OCI-M2 (cell line): ENCODE results near the gene FRMD5.

Experiments used
- DNase-seq: peaks from one replicate; lab custom pipeline; 2025; ENCODE audit not compliant: unreplicated experiment; lab: John Stamatoyannopoulos, UW

The FRMD5 gene

GRCh38 chr15:43901495-43901894 lies 293.6 kb downstream of the FRMD5 start:
- DNase-seq, result no peak

- no peak for DNase-seq
Measured at GRCh38 chr15:43900996-43901395, 294.1 kb downstream of the FRMD5 start.

GRCh38 chr15:43899928-43900327 lies 295.1 kb downstream of the FRMD5 start:
- DNase-seq, result no peak

GRCh38 chr15:43898891-43899290 lies 296.2 kb downstream of the FRMD5 start:
- no peak for DNase-seq

GRCh38 chr15:43896543-43896942 lies 298.5 kb downstream of the FRMD5 start:
- DNase-seq, result no peak

GRCh38 chr15:43895586-43895985 lies 299.5 kb downstream of the FRMD5 start:
- DNase-seq, result no peak

GRCh38 chr15:43893956-43894355 lies 301.1 kb downstream of the FRMD5 start:
- no peak for DNase-seq

- DNase-seq, result no peak
Measured at GRCh38 chr15:43889042-43889441, 306.0 kb downstream of the FRMD5 start.

- no peak for DNase-seq
Measured at GRCh38 chr15:43887901-43888300, 307.2 kb downstream of the FRMD5 start.

GRCh38 chr15:43886558-43886957 lies 308.5 kb downstream of the FRMD5 start:
- no peak for DNase-seq

GRCh38 chr15:43883571-43883970 lies 311.5 kb downstream of the FRMD5 start:
- no peak for DNase-seq

GRCh38 chr15:43881944-43882343 lies 313.1 kb downstream of the FRMD5 start:
- DNase-seq, result no peak

GRCh38 chr15:43881245-43881644 lies 313.8 kb downstream of the FRMD5 start:
- DNase-seq, result no peak

GRCh38 chr15:43880406-43881194 lies 314.5 kb downstream of the FRMD5 start:
- no peak for DNase-seq

- no peak for DNase-seq
Measured at GRCh38 chr15:43879386-43880355, 315.4 kb downstream of the FRMD5 start.

GRCh38 chr15:43878446-43878845 lies 316.6 kb downstream of the FRMD5 start:
- DNase-seq, result no peak

- no peak for DNase-seq
Measured at GRCh38 chr15:43877371-43877770, 317.7 kb downstream of the FRMD5 start.

- no peak for DNase-seq
Measured at GRCh38 chr15:43876872-43877271, 318.2 kb downstream of the FRMD5 start.

GRCh38 chr15:43873651-43874050 lies 321.4 kb downstream of the FRMD5 start:
- DNase-seq, result no peak

- DNase-seq, result no peak
Measured at GRCh38 chr15:43872416-43873020, 322.6 kb downstream of the FRMD5 start.

GRCh38 chr15:43871835-43872234 lies 323.2 kb downstream of the FRMD5 start:
- no peak for DNase-seq

- no peak for DNase-seq
Measured at GRCh38 chr15:43868406-43868805, 326.7 kb downstream of the FRMD5 start.
